ENCODE data around the gene SLC26A2.
"Not testable (repeated sequence)": the region's sequence is repeated elsewhere in the genome, so short reads cannot be mapped to it uniquely, and the experiment has no call there.

Gene SLC26A2

DNA sequence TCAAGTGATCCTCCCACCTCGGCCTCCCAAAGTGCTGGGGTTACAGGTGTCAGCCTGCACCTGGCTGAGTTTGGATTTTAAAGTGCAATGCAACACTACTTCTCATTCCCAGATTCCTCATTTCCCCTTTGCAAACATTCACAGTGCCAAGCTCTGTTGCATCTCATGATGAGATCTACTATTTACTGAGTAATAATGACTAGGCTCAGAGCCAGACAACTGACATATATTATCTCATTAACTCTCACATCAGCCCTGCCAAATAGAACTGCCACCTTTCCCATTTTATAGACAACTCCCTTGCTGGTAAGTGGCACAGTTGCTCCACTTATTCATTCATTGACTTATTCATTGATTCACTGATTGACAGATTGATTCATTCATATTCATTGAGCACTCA is 22.9 kb upstream of the SLC26A2 start:
- DNase-seq (ENCODE audit: low read depth) = no peak

DNA sequence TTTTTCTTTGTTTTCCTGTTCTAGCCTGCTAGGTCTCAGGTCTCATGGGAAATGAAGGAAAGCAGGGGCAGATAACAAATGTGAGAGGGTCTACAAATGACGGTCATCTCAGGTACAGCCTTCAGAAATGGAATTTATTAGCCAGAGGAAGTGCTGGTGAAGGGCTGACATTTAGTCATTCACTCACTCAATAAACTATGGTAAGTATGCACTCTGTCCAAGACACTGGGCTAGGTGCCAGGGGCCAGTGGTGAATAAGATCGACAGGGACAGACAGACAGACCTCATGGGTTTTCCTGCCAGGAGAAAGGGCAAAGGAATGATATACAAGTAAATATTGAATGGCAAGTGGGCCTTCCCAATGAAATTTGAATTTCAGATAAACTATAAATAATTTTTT is 22.3 kb upstream of the SLC26A2 start:
- no peak for DNase-seq (ENCODE audit: low read depth)

DNA sequence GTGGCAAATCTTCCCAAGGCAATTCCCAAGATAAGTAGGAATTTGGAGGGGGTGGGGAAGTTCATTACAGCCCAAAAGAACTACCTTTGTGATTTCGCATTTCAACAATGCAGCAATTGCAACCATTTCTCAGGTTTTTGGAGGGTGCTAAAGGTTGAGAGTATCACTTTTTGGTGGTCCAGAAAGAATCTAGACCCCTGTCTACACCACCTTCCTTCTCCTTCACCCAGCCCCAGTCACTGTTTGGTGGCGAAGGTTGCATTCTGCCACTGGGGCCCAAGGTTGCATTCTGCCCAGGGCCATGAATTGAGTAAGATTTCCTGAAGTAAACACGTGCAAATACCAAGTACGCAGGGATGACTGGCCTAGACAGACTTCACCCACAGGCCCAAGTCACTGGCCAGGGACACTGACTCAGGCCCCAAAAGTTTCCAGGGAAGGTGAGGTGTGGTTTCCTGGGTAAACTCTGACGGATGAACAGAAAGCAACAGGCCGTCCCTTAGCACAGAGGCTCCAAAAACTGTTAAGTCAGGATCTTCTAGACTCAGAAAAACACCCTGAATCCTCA is 21.7 kb upstream of the SLC26A2 start:
- DNase-seq (ENCODE audit: low read depth) = no peak

DNA sequence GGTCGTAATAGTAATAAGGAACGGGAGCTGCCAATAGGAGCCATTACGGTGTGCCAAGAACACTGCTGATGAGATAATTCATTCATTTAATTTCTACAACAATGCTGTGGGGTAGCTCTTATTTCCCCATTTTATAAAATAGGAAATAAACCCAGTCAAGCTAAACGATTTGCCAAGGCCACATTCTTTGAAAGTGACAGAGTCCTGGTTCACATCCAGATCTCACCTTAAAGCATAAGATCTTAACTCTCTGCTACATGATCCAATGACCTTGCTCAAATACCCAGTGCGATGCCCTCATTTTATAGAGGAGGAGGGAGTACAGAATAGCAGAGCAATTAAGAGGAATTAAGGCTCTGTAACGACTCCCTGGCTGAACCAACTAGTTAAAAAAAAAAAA is 21.0 kb upstream of the SLC26A2 start:
- no peak for DNase-seq (ENCODE audit: low read depth)

DNA sequence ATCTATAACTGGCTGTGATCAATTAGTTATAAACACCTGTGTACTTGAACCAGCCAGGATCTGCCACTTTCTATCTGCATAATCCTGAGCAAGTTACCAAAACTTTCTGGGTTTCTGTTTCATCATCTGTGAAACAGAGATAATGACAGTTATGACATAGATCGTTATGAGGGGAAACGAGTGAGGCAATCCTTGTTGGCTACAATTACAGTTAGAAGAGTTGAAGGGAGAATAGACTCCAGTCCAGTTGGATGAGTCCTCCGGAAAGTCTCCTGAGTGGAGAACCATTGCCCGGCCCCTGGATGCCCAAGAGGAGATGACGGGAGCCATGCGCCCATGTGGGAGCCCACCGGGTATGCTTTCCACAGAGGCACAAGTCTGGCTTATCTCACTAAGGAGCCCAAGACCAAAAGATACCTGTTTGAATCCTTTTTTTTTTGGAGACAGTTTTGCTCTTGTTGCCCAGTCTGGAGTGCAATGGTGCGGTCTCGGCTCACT is 20.4 kb upstream of the SLC26A2 start:
- no peak for DNase-seq (ENCODE audit: low read depth)

DNA sequence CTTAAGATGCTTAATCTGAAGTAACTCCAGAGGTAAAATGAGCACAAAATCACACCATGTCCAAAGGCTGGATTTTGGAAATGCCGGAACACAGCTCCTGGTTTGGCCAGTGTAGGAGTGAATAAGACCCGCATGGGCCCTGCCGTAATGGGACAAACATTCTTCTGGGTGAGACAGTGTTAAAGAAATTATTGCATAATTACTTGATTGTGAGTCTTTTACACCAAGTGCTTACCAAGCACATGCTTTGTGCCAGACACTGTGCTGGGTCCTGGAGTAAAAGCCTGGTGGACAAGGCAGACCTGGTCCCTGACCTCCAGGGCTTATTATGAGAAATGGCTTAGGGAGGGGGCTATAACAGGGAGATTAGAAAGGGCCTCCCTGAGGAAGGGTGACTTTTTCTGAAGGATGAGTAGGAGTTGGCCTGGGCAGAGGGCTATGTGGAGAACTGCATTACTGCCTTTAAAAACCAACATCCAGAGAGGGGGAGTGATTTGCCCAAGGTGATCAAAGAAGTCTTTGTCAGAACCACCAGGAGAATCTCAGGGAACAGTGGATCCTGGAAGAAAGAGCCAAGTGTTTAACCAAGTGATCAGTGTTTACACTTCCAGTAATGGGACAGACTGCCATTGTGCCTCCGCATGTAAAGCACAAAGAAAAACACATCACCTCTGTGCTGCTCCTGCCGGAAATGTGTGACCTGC is 19.5 kb upstream of the SLC26A2 start:
- DNase-seq (ENCODE audit: low read depth) = no peak

DNA sequence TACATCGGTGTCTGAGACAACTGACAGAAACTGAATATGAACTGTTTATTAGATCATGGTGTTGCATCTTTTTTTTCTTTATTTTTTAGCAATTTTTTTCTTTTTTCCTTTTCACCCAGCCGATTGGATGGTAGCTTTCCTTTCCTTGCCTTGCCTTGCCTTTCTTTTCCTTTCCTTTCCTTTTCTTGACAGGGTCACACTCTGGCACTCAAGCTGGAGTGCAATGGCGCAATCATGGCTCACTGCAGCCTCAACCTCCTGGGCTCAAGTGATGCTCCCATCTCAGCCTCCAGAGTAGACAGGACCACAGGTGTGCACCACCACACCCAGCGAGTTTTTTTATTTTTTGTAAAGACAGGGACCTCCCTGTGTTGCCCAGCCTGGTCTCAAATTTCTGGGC is 18.8 kb upstream of the SLC26A2 start:
- no peak for DNase-seq (ENCODE audit: low read depth)

DNA sequence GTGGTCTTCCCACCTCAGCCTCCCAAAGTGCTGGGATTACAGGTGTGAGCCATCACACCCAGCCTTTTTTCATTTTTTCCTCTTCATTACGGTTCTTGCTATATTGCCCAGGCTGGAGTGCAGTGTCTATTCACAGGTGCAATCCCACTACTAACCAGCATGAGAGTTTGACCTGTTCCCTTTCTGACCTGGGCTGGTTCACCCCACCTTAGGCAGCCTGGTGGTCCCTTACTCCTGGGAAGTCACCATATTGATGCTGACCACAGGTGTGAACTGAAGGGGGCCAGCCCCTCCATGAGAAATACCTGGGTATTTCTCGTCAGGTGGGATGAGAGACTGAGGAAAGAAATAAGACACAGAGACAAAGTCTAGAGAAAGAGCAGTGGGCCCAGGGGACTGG is 18.4 kb upstream of the SLC26A2 start:
- DNase-seq (ENCODE audit: low read depth) = no peak

DNA sequence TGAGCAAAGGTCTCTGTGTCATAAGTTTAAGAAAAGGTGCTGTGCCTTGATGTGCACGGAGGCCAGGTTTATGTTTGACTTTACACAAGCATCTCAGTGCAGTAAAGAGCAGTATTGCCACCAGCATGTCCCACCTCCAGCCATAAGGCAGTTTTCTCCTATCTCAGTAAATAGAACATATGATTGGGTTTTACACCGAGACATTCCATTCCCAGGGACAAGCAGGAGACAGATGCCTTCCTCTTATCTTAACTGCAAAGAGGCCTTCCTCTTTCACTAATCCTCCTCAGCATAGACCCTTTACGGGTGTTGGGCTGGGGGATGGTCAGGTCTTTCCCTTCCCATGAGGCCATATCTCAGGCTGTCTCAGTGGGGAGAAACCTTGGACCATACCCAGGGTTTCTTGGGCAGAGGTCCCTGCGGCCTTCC is 17.8 kb upstream of the SLC26A2 start:
- not testable (repeated sequence) for DNase-seq (ENCODE audit: low read depth)

DNA sequence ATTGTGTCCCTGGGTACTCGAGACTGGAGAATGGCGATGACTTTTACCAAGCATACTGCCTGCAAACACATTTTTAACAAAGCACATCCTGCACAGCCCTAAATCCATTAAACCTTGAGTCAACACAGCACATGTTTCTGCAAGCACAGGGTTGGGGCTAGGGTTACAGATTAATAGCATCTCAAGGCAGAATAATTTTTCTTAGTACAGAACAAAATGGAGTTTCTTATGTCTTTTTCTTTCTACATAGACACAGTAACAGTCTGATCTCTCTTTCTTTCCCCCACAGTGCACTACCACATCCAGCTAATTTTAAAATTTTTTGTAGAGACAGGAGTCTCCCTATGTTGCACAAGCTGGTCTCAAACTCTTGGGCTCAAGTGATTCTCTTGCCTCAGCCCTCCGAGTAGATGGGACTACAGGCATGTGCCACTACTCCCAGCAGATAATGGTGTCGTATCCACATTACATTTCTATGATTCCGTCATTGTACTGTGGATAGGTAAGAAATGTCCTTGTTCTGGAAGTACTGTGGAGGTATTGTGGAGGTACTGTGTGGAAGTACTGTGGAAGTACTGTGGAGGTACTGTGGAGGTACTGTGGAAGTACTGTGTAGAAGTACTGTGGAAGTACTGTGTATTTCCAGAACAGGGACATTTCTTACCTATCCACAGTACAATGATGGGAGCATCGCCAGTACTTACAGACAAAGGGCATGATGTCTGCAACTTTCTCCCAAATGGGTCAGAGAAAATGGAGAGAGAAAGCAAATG is 17.2 kb upstream of the SLC26A2 start:
- DNase-seq (ENCODE audit: low read depth) = not testable (repeated sequence)

DNA sequence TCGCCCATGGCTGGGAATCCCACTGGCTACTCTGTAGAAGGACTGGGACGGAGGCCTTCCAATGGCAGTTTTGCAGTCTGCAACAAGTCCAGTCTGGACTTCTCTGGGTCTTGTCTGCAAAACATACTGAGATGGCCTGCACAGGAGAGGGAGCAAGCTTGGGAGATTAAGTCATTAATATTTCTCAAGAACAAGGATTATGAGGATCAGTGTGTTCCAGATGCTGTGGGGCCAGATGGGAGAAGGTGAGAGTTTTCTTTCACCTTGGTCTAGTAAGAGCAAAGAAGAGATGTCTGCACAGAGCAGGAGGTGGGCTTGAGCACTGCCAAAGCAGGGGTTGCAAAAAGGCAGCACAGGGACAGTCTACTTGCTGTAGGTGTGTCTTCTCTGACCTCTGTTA is 15.9 kb upstream of the SLC26A2 start, which contains the start of gene PDE6A:
PDE6A (minus strand) TSS at position 128 of the 400 bp plus-strand sequence; CDS start at position 8, 120 bp downstream.
- no peak for DNase-seq (ENCODE audit: low read depth)

DNA sequence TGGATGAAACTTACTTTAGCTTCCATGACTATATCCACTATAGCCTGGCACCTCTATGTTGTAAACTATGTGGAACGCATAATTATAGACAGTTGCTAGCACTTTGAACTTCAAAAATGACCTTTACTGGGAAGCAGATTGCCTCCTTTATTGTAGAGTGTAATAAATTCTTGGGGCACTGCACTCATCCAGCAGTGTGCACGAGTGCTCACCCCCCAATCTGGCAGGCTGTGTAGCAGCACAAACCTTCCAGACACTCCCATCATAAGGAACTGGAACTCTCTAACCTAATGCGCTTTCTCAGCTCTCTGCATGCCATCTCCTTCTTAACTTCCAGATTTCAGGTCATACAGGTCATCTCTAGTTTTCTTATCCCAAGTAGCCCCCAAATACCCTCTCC is 14.4 kb upstream of the SLC26A2 start:
- no peak for DNase-seq (ENCODE audit: low read depth)

DNA sequence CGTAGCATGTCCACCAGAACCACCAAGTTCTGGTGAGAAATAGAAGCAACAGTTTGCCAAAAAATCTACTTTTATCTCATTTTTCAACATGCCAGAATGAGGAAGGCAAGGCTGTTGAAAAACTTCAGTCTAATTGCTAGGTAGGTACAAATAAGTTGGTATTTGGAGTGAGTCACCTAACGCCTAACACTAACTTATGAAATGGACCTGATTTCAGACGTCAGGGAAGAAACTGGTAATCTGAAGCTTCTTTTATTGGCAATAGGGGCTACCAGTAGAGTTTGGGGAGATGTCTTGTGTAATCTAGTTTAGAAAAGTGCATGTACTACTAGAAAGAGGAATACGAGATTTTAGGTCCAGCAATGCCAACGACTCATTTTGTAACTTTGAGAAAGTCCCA is 11.6 kb upstream of the SLC26A2 start:
- no peak for DNase-seq (ENCODE audit: low read depth)

DNA sequence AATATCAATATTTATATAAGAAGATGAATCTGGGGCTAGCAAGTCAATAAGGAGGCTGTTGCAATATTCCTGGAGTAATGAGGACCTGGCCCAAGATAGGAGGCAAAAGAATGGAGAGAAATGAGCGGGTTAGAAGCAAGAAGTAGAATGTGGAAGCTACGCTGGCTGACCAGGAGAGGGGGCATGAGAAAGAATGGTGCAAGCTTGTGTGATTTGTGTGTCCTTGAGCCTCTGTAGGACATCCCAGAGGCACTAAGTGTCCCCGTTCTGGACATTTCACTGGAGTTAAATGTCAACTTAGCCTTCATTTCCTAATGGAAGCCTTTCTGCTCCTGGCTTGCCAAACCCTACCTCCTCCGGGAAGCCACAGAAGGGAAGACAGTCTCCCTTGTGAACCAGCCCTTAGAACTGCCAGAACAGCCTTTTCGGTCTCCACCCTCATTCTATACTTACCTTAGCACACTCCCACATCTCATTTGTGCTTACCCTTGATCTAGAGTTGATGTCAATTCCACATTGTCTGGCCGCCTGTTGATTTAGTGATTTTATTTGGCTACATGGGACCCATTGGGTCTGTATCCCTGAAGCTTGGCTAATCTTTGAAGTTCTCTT is 9.3 kb upstream of the SLC26A2 start:
- no peak for DNase-seq (ENCODE audit: low read depth)

DNA sequence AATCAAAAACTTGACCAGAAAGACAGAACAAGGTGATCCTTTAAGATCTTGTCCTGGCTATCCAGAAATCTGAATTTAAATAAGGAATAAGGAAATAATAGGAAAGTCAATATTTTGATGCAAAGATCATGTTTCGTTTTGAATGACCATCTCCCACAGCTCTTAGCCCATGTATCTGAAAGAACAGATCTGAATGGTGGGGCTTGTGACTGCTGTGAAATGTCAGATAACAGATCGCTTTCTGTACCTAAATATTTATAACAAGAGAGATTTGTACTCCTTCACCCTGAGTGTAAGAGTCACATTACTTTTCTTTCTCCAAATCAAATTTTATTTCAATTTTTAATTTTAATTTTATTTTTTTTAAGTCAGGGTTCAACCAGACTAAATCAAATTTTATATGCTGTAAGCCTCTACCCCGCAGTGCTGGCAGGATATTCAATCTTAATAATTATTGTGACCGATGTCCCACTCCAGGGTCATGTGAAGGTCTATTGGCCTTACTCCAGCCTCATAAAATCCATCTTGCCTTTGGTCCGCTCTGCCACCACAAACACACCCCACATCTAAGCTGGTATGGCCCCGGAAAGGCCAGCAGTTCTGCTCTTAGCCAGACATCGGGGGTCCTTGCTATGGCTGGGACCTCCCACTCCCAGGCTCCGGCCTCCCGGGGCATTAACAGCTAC is 7.0 kb upstream of the SLC26A2 start:
- DNase-seq (ENCODE audit: low read depth) = no peak

DNA sequence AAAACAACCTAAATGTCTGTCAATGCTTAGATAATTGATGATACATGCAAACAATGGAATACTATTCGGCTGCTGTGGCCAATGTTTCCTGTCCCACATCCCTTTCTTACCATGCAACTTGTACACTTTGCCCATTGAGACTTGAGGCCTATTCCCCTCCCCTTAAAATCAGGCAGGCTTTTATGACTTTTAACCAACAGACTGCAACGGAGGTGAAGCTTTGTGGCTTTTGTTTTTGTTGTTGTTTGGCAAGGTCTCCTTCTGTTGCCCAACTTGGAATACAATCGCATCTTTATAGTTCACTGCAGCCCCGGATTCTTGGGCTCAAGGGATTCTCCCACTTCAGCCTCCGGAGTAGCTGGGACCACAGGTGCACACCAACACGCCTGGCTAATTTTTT is 5.8 kb upstream of the SLC26A2 start:
- DNase-seq (ENCODE audit: low read depth) = no peak

DNA sequence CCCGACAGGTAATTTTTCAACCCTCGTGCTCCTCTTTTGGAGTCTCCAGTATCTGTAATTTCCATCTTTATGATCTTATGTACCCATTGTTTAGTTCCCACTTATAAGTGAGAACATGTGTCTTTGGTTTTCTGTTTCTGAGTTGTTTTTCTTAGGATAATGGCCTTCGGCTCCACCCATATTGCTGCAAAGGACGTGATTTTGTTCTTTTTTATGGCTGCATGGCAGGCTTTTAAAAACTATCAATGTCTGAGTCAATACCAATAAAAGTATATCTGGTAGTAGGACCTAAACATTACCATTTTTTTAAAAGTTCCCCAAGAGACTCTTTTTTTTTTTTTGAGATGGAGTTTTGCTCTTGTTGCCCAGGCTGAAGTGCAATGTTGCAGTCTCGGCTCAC is 3.9 kb upstream of the SLC26A2 start:
- DNase-seq (ENCODE audit: low read depth) = no peak

DNA sequence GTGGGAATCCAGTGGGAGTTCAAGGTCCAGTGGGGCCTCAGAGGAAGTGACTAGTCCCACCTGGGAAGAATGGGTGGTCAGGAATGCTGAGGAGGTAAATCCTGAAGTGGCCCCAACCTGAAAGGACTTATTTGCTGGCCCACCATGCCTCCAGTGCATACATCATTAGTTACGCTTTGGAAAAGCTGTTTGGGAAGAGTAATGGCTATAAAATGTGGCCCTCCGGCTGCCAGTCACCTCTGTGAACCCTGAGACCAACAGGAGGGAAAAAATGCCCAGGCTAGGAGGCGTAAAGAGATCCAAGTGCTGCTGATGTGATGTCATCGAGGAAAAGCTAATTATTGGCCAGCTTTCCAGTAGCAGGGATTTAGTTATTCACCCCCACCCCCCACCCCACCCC is 2.7 kb upstream of the SLC26A2 start:
- DNase-seq (ENCODE audit: low read depth) = no peak

DNA sequence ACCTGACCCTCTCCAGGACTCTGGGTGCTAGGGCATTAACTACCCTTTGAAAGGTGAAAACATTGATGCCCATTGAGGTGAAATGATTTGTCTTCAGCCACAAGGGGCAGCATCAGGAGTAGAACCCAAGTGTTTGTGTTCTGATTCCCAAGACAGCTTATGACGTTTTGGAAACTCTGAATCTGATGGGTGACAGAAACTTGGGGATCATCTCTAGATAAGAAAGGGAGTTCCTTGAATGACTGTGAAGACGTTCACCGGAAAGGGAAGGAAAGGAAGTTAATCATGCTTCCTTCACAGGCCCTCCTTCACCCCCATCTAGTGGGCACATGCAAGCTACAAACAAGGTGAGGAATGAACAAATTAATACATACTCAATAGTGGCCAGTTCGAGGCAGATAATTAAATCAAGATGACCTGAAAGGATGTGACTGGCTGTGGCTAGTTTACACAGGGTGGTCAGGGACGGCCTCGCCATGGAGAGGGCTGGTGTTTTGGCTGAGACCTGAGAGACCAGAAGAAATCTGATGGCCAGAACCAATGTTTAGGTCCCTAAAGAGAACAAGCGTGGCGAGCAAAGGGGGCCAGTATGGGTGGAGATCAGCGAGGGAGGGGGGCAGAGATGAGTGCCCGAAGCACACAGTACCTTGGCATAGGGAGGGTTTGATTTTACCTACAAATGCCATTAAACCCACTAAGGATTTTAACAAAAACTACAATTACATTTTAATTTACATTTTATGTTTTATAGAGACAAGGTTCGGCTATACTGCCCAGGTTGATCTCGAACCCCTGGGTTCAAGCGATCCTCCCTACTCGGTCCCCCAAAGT is 937 bp upstream of the SLC26A2 start:
- DNase-seq (ENCODE audit: low read depth) = no peak

DNA sequence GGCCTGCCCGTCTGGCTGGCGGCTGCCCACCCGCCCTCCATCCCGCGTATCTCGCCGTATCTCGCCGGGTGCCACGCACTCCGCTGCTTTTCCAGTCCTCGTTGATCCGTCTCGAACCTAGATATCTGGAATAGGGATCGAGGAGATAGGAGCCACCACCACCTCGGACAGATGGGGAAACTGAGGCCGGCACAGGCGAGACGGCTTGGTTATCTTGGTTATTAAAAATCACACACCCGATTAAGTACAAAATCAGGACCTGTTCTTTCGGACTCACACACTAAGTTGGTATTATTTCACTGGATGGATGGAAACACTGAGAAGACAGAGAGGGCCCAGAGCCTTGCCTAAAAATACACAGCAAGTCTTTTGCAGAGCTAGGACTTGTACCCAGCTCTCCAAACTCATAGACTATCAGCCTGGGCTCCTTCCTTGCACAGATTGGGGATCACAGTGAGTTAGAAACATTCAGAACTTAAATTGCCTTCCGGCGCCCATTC is 678 bp downstream of the SLC26A2 start:
- DNase-seq (ENCODE audit: low read depth) = no peak

DNA sequence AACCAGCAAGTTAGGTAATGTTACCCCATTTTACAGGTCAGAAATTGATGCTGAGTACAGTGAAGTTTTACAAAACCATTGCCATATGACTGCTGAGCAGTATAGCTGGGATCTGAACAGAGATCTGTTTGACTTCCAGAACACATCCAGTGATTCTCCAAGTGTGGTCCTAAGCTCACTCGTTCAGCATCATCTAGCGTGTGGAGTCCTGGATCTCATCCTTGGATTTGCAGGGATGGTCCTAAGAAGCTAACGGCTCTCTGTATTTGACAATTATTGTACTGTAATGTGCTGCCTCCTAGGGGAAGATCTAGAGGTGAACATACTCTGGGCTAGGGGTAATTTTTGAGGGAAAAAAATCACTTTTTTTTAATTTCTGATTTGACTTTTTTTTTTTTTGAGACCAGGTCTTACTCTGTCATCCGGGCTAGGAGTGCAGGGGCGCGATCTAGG is 1.4 kb downstream of the SLC26A2 start:
- no peak for DNase-seq (ENCODE audit: low read depth)
